Left hindlimb (tissue), 1 donor: ENCODE measurements around the gene MESP2.

Source experiments
- DNase-seq: peaks from one replicate; pipeline ENCODE4 v3.0.0-alpha.2; 2018

The MESP2 gene

GRCh38 chr15:89820666-89821611 is 44.8 kb downstream of the MESP2 start:
- DNase-seq: no peak

- DNase-seq: no peak
Observed at GRCh38 chr15:89822026-89822425, 45.9 kb downstream of the MESP2 start.

DNA sequence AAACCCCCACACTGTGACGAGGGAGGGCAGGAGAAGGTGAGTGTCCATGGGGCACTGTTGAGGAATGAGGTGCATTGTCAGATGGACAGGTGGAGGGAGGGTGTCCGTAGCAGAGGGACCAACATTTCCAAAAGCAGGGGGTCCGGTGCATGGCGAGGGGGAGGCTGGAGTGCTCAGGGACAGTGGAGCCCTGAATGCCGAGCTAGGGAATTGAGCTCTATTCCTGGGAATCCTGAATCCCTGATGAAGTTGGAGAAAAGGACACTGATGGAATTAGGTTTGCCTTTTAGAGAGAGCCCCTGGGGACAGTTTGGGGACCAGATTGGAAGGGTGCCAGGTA is 46.4 kb downstream of the MESP2 start:
- DNase-seq: no peak

DNA sequence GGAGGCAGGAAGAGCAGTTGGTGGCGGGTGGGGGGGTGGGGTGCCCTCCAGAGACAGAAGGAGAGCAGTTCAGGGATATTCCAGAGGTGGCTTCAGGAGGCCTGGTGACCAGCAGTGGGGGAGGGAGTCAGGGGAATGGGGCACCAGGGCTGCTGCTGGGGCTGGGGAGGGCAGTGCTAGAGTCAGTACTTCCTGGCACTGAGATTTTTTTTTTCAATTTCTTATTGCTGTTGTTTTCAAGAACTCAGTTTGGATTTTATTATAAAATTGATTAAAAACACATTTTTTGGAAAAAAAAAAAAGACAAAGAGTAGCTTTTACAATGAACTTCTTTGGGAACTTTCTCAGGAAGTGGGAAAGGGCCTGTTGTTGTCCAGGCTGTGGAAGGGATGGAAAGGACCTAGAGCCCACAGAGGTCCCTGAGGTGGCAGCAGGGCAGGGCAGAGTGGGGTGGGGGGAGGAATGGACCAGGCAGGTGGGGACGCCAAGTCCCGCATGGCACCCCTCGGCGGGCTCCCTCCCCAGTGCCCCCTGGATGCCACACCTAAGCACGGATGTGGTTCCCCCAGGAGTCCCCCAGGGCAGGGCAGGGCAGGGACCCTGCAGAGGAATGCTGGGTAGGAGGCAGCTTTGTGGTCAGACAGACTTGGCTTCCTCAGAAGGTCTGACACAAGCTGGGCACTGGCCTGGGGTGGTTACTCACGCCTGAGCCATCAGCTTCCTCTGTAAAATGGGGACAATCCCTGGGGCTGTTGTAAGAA is 47.0 kb downstream of the MESP2 start:
- no peak for DNase-seq

GRCh38 chr15:89823836-89824606 is 47.9 kb downstream of the MESP2 start:
- DNase-seq: no peak

DNA sequence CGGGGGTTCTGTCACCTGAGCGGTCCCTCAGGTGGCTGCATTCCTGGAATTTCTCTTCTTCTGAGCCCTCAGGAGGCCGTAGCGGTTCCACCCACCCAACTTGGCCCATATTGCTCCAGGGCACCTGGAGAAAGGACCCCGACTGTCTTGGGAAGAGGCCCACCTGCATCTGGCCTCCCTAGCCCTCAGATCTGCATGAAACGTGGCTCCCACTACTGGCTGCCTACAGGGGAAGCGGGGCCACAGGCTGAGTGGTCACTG is 48.4 kb downstream of the MESP2 start:
- DNase-seq: no peak

- no peak for DNase-seq
Observed at GRCh38 chr15:89825271-89825940, 49.3 kb downstream of the MESP2 start.

DNA sequence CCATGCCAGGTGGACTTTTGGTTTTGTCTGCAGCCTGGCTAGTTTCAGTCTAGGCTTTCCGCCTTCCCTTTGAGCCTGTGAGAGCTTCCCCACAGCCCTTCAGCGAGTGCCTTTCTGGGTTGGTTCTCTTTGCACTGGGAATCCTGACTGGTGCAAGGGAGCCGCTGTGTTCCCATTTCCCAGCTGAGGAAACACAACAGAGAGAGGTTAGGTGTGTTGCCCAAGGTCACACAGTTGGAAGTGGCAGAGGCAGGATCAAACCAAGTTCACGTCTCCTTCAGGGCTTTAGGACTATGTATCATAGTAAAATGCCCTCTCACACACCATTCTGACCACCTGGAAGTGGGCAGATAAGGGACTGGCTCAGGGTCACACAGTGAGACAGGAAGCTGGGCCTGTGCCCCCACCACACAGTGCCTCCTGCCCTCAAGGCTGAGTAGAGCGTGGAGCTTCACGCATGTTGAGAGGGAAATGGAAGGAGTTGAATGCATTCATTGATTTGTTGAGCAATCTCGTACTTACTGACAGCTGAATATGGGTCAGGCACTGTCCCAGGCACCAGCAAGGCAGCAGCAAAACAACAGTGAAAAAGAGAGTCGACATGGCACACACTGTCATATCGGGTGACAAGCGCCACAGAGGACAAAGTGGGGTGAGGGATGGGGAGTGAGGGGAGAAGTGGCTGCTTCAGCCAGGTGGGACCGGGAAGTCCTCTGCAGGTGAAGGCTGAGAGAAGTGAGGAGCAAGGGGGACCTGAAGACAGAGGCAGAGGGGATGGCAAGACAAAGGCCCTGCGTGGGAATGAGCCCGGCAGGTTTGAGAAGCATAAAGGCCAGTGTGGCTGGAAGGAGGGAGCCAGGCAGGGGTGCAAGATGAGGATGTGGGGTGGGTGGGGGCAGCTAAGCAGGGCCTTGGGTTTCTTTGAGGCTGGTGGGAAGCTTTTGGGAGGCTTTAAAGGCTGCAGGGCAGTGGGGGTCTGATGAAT is 50.8 kb downstream of the MESP2 start:
- no peak for DNase-seq

DNA sequence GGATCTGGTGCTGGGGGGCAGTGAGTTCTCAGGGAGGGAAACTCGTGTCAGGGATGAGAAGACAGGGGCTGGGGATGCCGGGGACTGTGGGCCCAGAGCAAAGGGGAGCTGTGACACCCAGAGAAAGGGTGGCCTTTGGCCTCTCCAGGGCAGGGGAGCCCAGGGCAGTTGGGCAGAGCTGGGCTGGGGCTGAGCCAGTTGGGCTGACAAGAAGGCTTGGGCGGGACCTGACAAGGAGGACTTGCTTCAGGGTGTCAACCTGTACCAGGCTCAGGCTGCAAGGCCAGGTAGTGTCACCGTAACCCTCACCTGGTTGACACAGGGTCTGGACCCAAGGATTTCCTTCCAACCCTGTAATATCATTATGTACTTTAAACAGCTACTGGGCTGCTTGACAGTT is 51.7 kb downstream of the MESP2 start:
- DNase-seq: no peak
